ENCODE measurements around the gene KCNH1. TPM values are rescaled to one million over a fixed set of nuclear protein-coding genes. Genes with fewer than 3 reads are reported as not detected.
"Not testable (repeated sequence)": the region's sequence is repeated elsewhere in the genome, so short reads cannot be mapped to it uniquely, and the experiment has no call there.

Gene KCNH1
- total RNA-seq, 1 donor from 2014 or later, result not detected

GRCh38 chr1:211068976-211069375 is 65.0 kb downstream of the KCNH1 start:
- H3K4me1 ChIP-seq, result no peaks in the 10 kb centered on the region
- TF ChIP-seq, protein P1, sequence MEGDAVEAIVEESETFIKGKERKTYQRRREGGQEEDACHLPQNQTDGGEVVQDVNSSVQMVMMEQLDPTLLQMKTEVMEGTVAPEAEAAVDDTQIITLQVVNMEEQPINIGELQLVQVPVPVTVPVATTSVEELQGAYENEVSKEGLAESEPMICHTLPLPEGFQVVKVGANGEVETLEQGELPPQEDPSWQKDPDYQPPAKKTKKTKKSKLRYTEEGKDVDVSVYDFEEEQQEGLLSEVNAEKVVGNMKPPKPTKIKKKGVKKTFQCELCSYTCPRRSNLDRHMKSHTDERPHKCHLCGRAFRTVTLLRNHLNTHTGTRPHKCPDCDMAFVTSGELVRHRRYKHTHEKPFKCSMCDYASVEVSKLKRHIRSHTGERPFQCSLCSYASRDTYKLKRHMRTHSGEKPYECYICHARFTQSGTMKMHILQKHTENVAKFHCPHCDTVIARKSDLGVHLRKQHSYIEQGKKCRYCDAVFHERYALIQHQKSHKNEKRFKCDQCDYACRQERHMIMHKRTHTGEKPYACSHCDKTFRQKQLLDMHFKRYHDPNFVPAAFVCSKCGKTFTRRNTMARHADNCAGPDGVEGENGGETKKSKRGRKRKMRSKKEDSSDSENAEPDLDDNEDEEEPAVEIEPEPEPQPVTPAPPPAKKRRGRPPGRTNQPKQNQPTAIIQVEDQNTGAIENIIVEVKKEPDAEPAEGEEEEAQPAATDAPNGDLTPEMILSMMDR (IDR thresholded peaks at IDR 0.05), result no peak
- ATAC-seq (no peak), DNase-seq (no peak)
- no peaks in the 10 kb centered on the region for H3K27me3 ChIP-seq
- intact Hi-C loops (cut with DNase I), result no loop called here
- no peaks in the 10 kb centered on the region for H3K36me3 ChIP-seq
- H3K9me3 ChIP-seq, result no peaks in the 10 kb centered on the region
- H3K4me3 ChIP-seq, result no peak overlapping the region
- no peak overlapping the region for H3K27ac ChIP-seq

- Histone ChIP-seq H3K27ac (no peak overlapping the region), H3K36me3 (no peaks in the 10 kb centered on the region), H3K27me3 (no peaks in the 10 kb centered on the region), H3K9me3 (no peaks in the 10 kb centered on the region), H3K4me1 (no peaks in the 10 kb centered on the region), H3K4me3 (no peak overlapping the region)
- TF ChIP-seq, protein P1 (IDR thresholded peaks at IDR 0.05), result no peak
- ATAC-seq (no peak), DNase-seq (no peak)
- intact Hi-C loops (cut with DNase I), result no loop called here
Measured at GRCh38 chr1:211066781-211067384, 67.1 kb downstream of the KCNH1 start.

GRCh38 chr1:211041838-211042237 is 92.1 kb downstream of the KCNH1 start:
- ATAC-seq; intact Hi-C loops (cut with DNase I); H3K27ac ChIP-seq: not testable (repeated sequence)

GRCh38 chr1:211037095-211037494 is 96.9 kb downstream of the KCNH1 start:
- intact Hi-C loops (cut with DNase I), result no loop called here
- TF ChIP-seq, protein P1 (IDR thresholded peaks at IDR 0.05), result no peak
- Histone ChIP-seq H3K4me3 (no peak overlapping the region), H3K9me3 (no peaks in the 10 kb centered on the region), H3K36me3 (no peaks in the 10 kb centered on the region), H3K4me1 (no peaks in the 10 kb centered on the region), H3K27me3 (no peaks in the 10 kb centered on the region), H3K27ac (no peak overlapping the region)
- no peak for ATAC-seq
- no peak for DNase-seq

More at GRCh38 chr1:211041838-211042237, 92.1 kb downstream of the KCNH1 start:
- not testable (repeated sequence) for H3K27me3 ChIP-seq, H3K36me3 ChIP-seq, H3K4me1 ChIP-seq, H3K9me3 ChIP-seq, H3K4me3 ChIP-seq, DNase-seq

- Histone ChIP-seq H3K36me3 (no peaks in the 10 kb centered on the region), H3K27me3 (no peaks in the 10 kb centered on the region), H3K4me3 (no peak overlapping the region), H3K27ac (no peak overlapping the region), H3K4me1 (no peaks in the 10 kb centered on the region), H3K9me3 (no peaks in the 10 kb centered on the region)
- ATAC-seq (no peak), DNase-seq (no peak)
- intact Hi-C loops (cut with DNase I), result no loop called here
- TF ChIP-seq, protein P1 (IDR thresholded peaks at IDR 0.05), result no peak
Measured at GRCh38 chr1:211036381-211037060, 97.4 kb downstream of the KCNH1 start.

DNA sequence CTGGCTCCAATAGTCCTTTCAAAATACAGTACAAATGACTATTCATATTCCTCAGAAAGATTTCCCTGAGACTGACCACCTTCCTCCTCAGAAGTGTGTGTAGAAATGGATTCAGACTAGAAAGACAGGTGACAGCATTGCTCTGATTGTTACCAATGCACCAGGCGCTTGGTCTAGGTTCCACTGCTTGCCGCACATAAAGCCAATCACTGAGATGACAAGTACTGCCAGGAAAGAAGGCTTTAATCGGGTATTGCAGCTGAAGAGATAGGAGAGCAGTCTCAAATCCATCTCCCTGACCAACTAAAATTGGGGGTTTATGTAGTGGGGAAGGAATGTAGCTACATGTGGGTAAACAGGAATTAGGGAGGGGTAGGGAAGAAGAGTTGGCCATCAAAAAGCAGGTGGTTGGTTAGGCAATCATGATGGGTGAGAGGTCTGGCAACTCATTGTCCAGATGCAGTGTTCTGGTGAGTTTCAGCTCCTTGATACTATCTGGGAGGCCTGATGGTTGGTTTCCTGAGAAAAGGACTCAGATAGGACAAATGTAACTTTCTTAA is 98.0 kb downstream of the KCNH1 start:
- Histone ChIP-seq H3K36me3 (no peaks in the 10 kb centered on the region), H3K27me3 (no peaks in the 10 kb centered on the region), H3K4me1 (no peaks in the 10 kb centered on the region), H3K9me3 (no peaks in the 10 kb centered on the region), H3K27ac (no peak overlapping the region), H3K4me3 (no peak overlapping the region)
- intact Hi-C loops (cut with DNase I), result no loop called here
- no peak for DNase-seq
- ATAC-seq, result no peak
- TF ChIP-seq, protein P1 (IDR thresholded peaks at IDR 0.05), result no peak
